ENCODE measurements around the gene PIK3R5.

- TF ChIP-seq EP300 (IDR thresholded peaks at IDR 0.05) (no peak), CTCF (IDR thresholded peaks at IDR 0.05) (no peak), POLR2A (IDR thresholded peaks at IDR 0.05) (no peak), POLR2AphosphoS5 (IDR thresholded peaks at IDR 0.05) (no peak)
Measured at GRCh38 chr17:8888704-8889302, 76.7 kb downstream of the PIK3R5 start.
